ENCODE results near the gene ADAMTSL4.
"Not testable (repeated sequence)": the region's sequence is repeated elsewhere in the genome, so short reads cannot be mapped to it uniquely, and the experiment has no call there.

DNA sequence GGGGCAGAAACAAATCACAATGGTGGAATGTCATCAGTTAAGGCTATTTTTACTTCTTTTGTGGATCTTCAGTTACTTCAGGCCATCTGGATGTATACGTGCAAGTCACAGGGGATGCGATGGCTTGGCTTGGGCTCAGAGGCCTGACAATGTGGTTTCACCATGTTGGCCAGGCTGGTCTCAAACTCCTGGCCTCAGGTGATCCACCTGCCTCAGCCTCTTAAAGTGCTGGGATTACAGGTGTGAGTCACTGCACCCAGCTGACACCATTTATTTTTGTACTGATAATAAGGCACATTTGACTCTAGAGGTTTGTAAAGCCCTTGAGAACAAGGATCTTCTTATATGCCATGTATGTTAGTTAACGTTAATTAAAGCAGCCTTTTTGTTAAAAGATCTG lies 31.8 kb downstream of the ADAMTSL4 start:
- TF ChIP-seq ZNF70 (CRISPR knock-in tag; IDR thresholded peaks at IDR 0.05); ZFP3 (CRISPR knock-in tag; IDR thresholded peaks at IDR 0.05); ARNTL (CRISPR knock-in tag; IDR thresholded peaks at IDR 0.05; ENCODE audit: borderline replicate concordance, low read depth); ZFP30 (CRISPR knock-in tag; IDR thresholded peaks at IDR 0.05); ZNF8 (CRISPR knock-in tag; IDR thresholded peaks at IDR 0.05); TCF4 (CRISPR knock-in tag; IDR thresholded peaks at IDR 0.05; ENCODE audit: borderline replicate concordance): not testable (repeated sequence)

Data from SK-N-SH treated with all-trans-retinoic acid at 6 μM for 48 hours (cell line).